Skeletal muscle satellite cell (primary cell): Measurements from ENCODE around the gene RB1.

Source experiments
- H3K27me3 ChIP-seq: 2 replicates; pipeline ENCODE4 v1.7.0; 2013; ENCODE audit warnings: low read length; ENCODE audit not compliant: control insufficient read depth, insufficient read depth
- H3K36me3 ChIP-seq: 2 replicates; pipeline ENCODE4 v1.7.0; 2013; ENCODE audit warnings: mild to moderate bottlenecking, control low read depth, low read length; ENCODE audit not compliant: insufficient read depth
- H3K4me1 ChIP-seq: 2 replicates; pipeline ENCODE4 v1.7.0; 2013; ENCODE audit warnings: low read length; ENCODE audit not compliant: control insufficient read depth, insufficient read depth
- H3K4me2 ChIP-seq: 2 replicates; pipeline ENCODE4 v1.7.0; 2013; ENCODE audit warnings: mild to moderate bottlenecking, low read length
- H3K4me3 ChIP-seq: 2 replicates; pipeline ENCODE4 v1.7.0; 2013; ENCODE audit warnings: low read length
- H3K9ac ChIP-seq: 2 replicates; pipeline ENCODE4 v1.7.0; 2013; ENCODE audit warnings: mild to moderate bottlenecking, low read depth, low read length, moderate library complexity
- H3K9me3 ChIP-seq: replicated peaks from 2 replicates; pipeline ENCODE4 v1.7.0; 2013; ENCODE audit warnings: mild to moderate bottlenecking, control low read depth, low read length

Gene RB1

DNA sequence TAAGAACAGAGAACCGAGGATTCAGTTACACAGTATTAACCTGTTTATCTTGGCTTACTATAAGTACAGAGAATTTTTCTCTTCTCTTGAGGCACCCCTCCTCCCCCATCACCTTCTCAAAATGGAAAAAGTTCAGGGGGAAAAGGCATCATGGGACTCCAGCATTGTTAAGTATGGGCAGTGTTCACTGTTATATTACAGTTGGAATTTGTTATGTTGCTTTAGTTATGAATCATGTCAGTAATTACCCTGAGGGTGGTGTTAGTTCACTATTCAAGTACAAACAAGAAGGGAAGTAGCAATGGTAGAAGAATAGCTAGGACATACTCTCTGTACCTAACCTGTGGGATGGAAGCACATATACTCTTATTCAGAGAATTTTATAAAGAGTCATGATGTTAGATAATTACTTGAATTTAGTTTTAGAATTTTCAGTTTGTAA, 97.3 kb downstream of the RB1 start:
- peak overlapping the region; percentile 62 for H3K4me2 ChIP-seq
- H3K36me3 ChIP-seq = no peaks in the 10 kb centered on the region
- no peak overlapping the region for H3K4me3 ChIP-seq
- H3K4me1 ChIP-seq = peaks cover 49% of the 10 kb centered on the region
- no peaks in the 10 kb centered on the region for H3K27me3 ChIP-seq
- H3K9ac ChIP-seq = peak overlapping the region; percentile 62
- H3K9me3 ChIP-seq = no peaks in the 10 kb centered on the region

DNA sequence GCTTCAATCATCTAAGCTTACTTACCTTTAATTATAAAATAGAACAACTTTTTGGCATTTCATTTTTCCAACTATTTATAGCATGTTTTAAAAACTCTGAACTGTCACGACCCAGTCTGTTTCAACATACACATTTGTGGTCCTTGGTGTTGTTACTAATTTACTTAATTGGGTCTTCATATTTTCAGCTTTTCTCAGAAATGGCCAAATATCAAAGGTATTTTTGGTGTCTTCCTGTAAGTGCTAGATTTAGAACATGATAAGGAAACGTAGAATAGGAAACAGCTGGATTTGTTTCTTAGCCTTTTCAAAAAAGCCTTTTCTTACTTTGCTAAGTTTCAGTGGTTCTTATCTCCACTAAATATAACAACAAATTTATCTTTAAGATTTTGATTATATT, 97.9 kb downstream of the RB1 start:
- H3K36me3 ChIP-seq = no peaks in the 10 kb centered on the region
- no peak overlapping the region for H3K4me2 ChIP-seq
- H3K4me1 ChIP-seq = peaks cover 49% of the 10 kb centered on the region
- H3K27me3 ChIP-seq = no peaks in the 10 kb centered on the region
- H3K4me3 ChIP-seq = no peak overlapping the region
- no peaks in the 10 kb centered on the region for H3K9me3 ChIP-seq
- H3K9ac ChIP-seq = peak overlapping the region; percentile 62

DNA sequence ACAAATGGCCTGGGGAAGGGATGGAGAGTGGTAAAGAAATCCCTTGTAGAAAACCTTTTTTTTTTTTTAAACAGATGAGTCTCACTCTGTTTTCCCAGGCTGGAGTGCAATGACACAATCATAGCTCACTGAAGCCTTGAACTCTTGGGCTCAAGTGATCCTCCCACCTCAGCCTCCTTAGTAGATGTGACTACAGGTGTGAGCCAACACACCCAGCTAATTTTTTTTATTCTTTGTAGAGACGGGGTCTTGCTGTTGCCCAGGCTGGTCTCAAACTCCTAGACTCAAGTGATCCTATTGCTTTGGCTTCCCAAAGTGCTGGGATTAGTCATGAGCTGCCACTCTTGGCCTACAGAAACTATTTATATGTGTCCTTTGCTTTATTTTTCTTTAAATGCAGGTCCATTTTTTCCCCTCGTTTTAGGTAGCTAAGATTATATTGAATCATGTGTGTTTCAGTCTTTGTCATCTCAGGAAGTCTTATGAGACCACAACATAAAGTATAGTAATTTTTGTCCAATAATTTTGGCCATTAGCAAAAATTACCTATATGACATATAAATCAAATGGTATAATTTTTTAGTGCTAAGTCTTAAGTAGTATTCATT, 98.9 kb downstream of the RB1 start:
- H3K4me1 ChIP-seq = peaks cover 49% of the 10 kb centered on the region
- H3K9ac ChIP-seq = no peak overlapping the region
- no peak overlapping the region for H3K4me3 ChIP-seq

DNA sequence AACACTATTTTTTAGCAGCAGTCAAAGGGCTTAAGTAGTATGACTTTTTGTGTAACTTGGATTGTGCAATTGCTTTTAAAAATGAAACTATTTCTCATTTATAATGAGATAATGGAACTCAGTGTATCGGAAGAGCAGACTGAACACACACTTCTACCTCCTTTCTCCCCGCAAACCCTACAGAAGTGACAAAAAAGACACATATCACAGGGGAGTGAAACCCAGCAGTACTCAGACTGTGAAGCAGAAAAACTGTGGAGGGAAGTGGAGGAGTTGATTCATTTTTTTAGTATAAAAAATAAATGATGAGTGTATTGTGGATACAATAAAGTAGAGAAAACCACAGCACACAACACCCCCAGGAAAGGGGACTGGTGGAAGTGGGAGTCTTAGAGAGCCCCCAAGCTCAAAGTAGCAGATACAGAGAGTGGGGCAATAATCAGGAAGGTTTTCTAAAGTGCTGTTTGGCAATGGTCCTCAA, 99.6 kb downstream of the RB1 start:
- no peaks in the 10 kb centered on the region for H3K9me3 ChIP-seq
- H3K36me3 ChIP-seq = no peaks in the 10 kb centered on the region
- peaks cover 43% of the 10 kb centered on the region for H3K4me1 ChIP-seq
- H3K4me3 ChIP-seq = no peak overlapping the region
- H3K9ac ChIP-seq = no peak overlapping the region
- H3K27me3 ChIP-seq = no peaks in the 10 kb centered on the region
- peak overlapping the region; percentile 43 for H3K4me2 ChIP-seq

More for the DNA sequence above, 98.9 kb downstream of the RB1 start:
- Histone ChIP-seq H3K36me3 (no peaks in the 10 kb centered on the region), H3K27me3 (no peaks in the 10 kb centered on the region), H3K9me3 (no peaks in the 10 kb centered on the region), H3K4me2 (no peak overlapping the region)

DNA sequence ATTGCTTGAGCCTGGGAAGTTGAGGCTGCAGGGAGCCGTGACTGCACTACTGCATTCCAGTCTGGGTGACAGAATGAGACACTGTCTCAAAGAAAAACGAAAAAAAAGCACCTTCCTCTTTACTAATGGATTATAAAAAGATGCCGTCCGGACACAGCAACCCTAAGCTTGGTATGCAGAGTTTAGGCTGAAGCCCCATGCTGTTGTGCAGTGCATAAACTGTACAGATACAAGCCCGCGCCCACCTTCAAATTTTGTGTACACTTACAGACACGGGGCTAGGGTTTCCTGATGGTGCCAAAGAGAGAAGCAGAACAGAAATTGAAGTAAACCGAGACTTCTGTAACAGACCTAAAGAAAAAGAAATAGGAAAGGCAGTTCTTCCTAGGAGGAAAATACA, 100.4 kb downstream of the RB1 start:
- Histone ChIP-seq H3K9me3 (no peaks in the 10 kb centered on the region), H3K36me3 (no peaks in the 10 kb centered on the region), H3K9ac (no peak overlapping the region), H3K27me3 (no peaks in the 10 kb centered on the region), H3K4me2 (no peak overlapping the region), H3K4me3 (no peak overlapping the region), H3K4me1 (peaks cover 36% of the 10 kb centered on the region)

DNA sequence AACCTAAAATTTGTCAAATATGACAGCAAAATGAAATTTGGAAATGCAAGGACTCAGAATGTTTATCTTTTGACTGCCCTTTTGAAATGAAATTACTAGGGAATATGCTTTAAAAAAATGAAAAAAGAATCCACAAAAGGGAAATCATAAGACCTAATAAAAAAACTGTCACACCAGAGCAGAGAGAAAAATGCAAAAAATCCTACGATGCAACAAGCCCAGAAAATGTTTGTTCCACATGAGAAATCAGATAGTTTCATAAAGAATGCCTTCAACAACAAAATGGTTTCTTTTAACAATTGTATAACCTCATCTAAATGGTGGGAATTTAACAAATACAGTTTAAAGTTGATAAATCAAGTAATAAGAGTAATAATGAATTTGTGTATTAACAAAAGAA, 101.4 kb downstream of the RB1 start:
- H3K36me3 ChIP-seq = no peaks in the 10 kb centered on the region
- H3K4me1 ChIP-seq = peaks cover 26% of the 10 kb centered on the region
- H3K4me2 ChIP-seq = no peak overlapping the region
- no peaks in the 10 kb centered on the region for H3K9me3 ChIP-seq
- no peaks in the 10 kb centered on the region for H3K27me3 ChIP-seq
- no peak overlapping the region for H3K9ac ChIP-seq
- H3K4me3 ChIP-seq = no peak overlapping the region

DNA sequence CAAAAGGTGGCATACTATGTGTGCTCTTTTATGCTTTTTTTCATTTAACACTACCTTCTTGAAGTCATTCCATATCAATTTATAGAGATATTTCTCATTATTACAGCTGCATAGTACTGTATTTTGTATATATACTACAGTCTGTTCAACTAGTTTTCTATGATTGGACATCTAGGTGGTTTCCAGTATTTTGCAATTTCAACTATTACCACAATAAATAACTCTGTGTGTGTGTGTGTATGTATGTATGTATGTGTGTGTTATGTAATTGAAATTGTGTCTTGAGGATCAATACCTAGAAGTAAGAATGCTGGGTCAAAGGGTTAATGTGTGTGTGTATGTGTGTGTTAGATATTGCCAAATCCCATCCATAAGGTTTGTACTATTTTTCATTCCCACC, 102.3 kb downstream of the RB1 start:
- Histone ChIP-seq H3K4me2 (no peak overlapping the region), H3K4me3 (no peak overlapping the region), H3K27me3 (no peaks in the 10 kb centered on the region), H3K9ac (no peak overlapping the region), H3K9me3 (no peaks in the 10 kb centered on the region), H3K36me3 (no peaks in the 10 kb centered on the region), H3K4me1 (peaks cover 17% of the 10 kb centered on the region)

DNA sequence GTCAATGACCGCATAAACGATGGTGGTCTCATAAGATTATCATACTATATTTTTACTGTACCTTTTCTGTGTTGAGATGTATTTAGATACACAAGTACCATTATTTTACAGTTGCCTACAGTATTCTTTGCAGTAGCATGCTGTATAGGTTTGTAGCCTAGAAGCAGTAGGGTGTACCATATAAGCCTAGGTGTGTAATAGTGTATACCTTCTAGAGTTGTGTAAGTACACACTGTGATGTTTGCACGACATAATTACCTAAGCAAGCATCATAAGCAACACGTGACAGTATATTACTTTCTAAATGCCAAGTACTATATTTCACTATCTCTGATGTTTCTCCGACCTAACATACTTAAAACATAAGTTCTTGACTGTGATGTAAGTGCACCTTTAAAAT, 106.6 kb downstream of the RB1 start:
- Histone ChIP-seq H3K36me3 (no peaks in the 10 kb centered on the region), H3K9me3 (no peaks in the 10 kb centered on the region), H3K4me3 (peak overlapping the region; percentile 58), H3K4me1 (no peaks in the 10 kb centered on the region), H3K27me3 (no peaks in the 10 kb centered on the region), H3K9ac (peak overlapping the region; percentile 85), H3K4me2 (peak overlapping the region; percentile 82)

DNA sequence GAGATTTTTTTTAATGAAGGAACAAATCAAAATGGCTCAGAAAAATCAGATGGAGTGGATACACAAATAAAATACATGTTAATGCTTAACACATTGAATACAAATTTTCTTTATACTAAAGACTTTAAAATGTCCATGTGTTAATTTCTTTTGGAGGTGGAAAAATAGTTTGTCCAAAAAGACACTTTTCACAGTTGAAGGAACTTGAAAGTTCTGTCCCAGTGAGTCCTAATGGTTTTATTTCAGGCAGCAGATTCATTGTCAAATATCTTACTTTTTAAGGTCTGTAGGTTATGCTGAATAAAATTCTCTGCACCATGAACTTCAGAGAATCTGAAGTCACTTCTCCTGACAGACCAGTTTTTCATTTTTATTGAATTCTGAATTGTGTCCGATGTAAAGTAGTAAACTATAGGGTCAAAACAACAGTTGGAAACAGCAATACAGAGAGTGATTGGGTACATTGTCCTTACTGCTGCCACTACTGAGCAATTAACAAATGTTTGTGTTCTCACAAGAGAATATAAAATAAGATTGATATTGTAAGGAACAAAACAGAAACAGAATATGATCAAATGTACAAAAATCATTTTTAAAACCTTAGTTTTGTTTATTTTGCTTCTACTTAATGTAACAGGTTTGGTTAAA, 107.7 kb downstream of the RB1 start:
- peak overlapping the region; percentile 82 for H3K4me2 ChIP-seq
- no peaks in the 10 kb centered on the region for H3K27me3 ChIP-seq
- H3K36me3 ChIP-seq = no peaks in the 10 kb centered on the region
- no peaks in the 10 kb centered on the region for H3K4me1 ChIP-seq
- H3K9me3 ChIP-seq = no peaks in the 10 kb centered on the region
- peak overlapping the region; percentile 74 for H3K4me3 ChIP-seq
- H3K9ac ChIP-seq = peak overlapping the region; percentile 85

DNA sequence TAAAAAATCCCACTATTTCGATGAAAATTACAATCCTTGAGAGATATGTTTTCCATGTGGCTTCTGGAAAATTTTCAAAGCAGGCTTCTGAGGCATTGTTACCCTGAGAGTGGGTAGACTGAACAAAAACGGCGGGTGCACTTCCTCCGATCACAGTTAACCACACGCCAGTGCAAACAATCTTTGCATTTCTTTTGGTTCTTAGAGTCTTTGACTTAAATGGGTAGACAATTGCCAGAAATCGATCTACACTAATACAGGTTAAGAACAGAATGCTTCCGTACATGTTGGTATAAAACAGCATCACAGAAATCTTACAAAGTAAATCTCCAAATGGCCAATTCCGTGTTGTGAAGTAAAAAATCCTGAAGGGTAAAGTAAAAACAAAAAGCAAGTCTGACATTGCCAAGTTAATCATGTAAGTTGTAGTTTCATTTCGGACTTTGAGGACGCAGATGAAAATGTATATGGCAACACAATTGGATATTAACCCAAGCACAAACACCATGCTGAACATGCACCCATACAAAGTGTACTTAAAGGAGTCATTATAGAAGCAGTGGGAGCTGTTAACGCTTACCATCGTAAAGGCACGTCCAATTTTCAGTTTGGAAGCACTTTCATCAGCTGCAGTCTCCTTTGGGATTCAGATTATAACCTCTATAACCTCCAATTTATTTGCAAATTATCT, 108.4 kb downstream of the RB1 start:
- H3K4me3 ChIP-seq = peak overlapping the region; percentile 74
- peak overlapping the region; percentile 85 for H3K9ac ChIP-seq
- H3K9me3 ChIP-seq = no peaks in the 10 kb centered on the region
- H3K4me2 ChIP-seq = peak overlapping the region; percentile 82
- no peaks in the 10 kb centered on the region for H3K27me3 ChIP-seq
- no peaks in the 10 kb centered on the region for H3K4me1 ChIP-seq
- no peaks in the 10 kb centered on the region for H3K36me3 ChIP-seq

- Histone ChIP-seq H3K9ac (peak within 1 kb of the TSS; percentile 85), H3K36me3 (no peaks in the 10 kb centered on the region), H3K4me2 (peak within 1 kb of the TSS; percentile 82), H3K4me3 (peak within 1 kb of the TSS; percentile 74), H3K9me3 (no peaks in the 10 kb centered on the region), H3K27me3 (no peaks in the 10 kb centered on the region), H3K4me1 (no peaks in the 10 kb centered on the region)
Observed at GRCh38 chr13:48412881-48413351, 109.4 kb downstream of the RB1 start, which contains the start of gene LPAR6. Gene LPAR6 (minus strand): TSS chr13:48413113. CDS start chr13:48412423, 690 bp downstream.
